Ishikawa (cell line): ENCODE data around the gene CATSPERZ.

Source experiments
- CEBPB ChIP-seq: IDR thresholded peaks from 2 replicates; pipeline ENCODE4 v1.6.1; 2012
- EP300 ChIP-seq: IDR thresholded peaks from 2 replicates; pipeline ENCODE4 v1.6.1; 2012; ENCODE audit warnings: borderline replicate concordance
- FOXM1 ChIP-seq: IDR thresholded peaks from 2 replicates; pipeline ENCODE4 v1.6.1; 2012; ENCODE audit warnings: low read depth, borderline replicate concordance
- MAX ChIP-seq: IDR thresholded peaks from 2 replicates; pipeline ENCODE4 v1.6.1; 2012
- NFIC ChIP-seq: IDR thresholded peaks from 2 replicates; pipeline ENCODE4 v1.6.1; 2012
- RAD21 ChIP-seq: IDR thresholded peaks from 2 replicates; pipeline ENCODE4 v1.6.1; 2012; ENCODE audit warnings: low read depth
- REST ChIP-seq: IDR thresholded peaks from 2 replicates; pipeline ENCODE4 v1.6.1; 2012; ENCODE audit warnings: low read depth, mild to moderate bottlenecking
- TAF1 ChIP-seq: IDR thresholded peaks from 2 replicates; pipeline ENCODE4 v1.6.1; 2012; ENCODE audit warnings: low read depth, mild to moderate bottlenecking
- TCF12 ChIP-seq: IDR thresholded peaks from 2 replicates; pipeline ENCODE4 v1.6.1; 2012; ENCODE audit warnings: low read depth
- TEAD4 ChIP-seq: IDR thresholded peaks from 2 replicates; pipeline ENCODE4 v1.6.1; 2012
- USF1 ChIP-seq: IDR thresholded peaks from 2 replicates; pipeline ENCODE4 v1.6.1; 2012
- YY1 ChIP-seq: IDR thresholded peaks from 2 replicates; pipeline ENCODE4 v1.6.1; 2012; ENCODE audit warnings: low read depth

- TF ChIP-seq EP300: no peak
- TF ChIP-seq MAX: no peak
- TF ChIP-seq YY1: no peak
- TF ChIP-seq USF1: no peak
- TF ChIP-seq FOXM1: no peak
- no peak for TF ChIP-seq CEBPB
- TF ChIP-seq TEAD4: no peak
- no peak for TF ChIP-seq TCF12
- TF ChIP-seq REST: no peak
- TF ChIP-seq NFIC: no peak
- no peak for TF ChIP-seq RAD21
- TF ChIP-seq TAF1: no peak
These were observed 40.6 kb upstream of the CATSPERZ start for GRCh38 chr11:64259533-64260067.
